Stimulated activated naive CD8-positive, alpha-beta T cell treated with anti-CD3 and anti-CD28 coated beads, Interleukin-15, amount 100 ng/mL, for 72 hours (primary cell): ENCODE measurements around the gene SH3BP1.

Source experiments
- ATAC-seq: fragments of 150-1000 bp; cut with Tn5 transposase; 2 replicates; pipeline ENCODE4 v1.10.0; 2021; ENCODE audit warnings: mild to moderate bottlenecking, moderate library complexity
- DNase-seq, 2 donors: peaks; one replicate each; pipeline ENCODE4 v3.0.0; 2021 to 2022
- H3K27ac Mint-ChIP-seq, 2 donors: one replicate each; pipeline ENCODE4 v1.8.0; 2022; ENCODE audit warnings: mild to moderate bottlenecking in 2 of 2, mixed read lengths in 2 of 2, moderate library complexity in 2 of 2
- H3K27me3 Mint-ChIP-seq: one replicate; pipeline ENCODE4 v1.8.0; 2022; ENCODE audit warnings: mixed read lengths
- H3K4me1 Mint-ChIP-seq: one replicate; pipeline ENCODE4 v1.8.0; 2022; ENCODE audit warnings: mild to moderate bottlenecking, mixed read lengths
- H3K4me3 Mint-ChIP-seq, 2 donors: one replicate each; pipeline ENCODE4 v1.8.0; 2022; ENCODE audit warnings: mild to moderate bottlenecking in 2 of 2, mixed read lengths in 2 of 2, moderate library complexity in 1 of 2
- H3K9me3 Mint-ChIP-seq, 2 donors: one replicate each; pipeline ENCODE4 v1.8.0; 2022; ENCODE audit warnings: mixed read lengths in 2 of 2

Gene SH3BP1

GRCh38 chr22:37624876-37625275, 14.6 kb upstream of the SH3BP1 start:
- H3K4me3 Mint-ChIP-seq, result peak overlapping the region in 1 of 2 donors; percentile 79
- peaks cover 71% of the 10 kb centered on the region for H3K4me1 Mint-ChIP-seq
- H3K9me3 Mint-ChIP-seq, result no peaks in the 10 kb centered on the region
- ATAC-seq, result no peak
- DNase-seq, result no peak
- H3K27me3 Mint-ChIP-seq, result no peaks in the 10 kb centered on the region
- H3K27ac Mint-ChIP-seq, result peak overlapping the region in 1 of 2 donors; percentile 5

GRCh38 chr22:37625737-37626136, 13.7 kb upstream of the SH3BP1 start:
- Mint-ChIP-seq H3K9me3 (no peaks in the 10 kb centered on the region), H3K4me3 (peak overlapping the region in 1 of 2 donors; percentile 79), H3K4me1 (peaks cover 74% of the 10 kb centered on the region), H3K27me3 (no peaks in the 10 kb centered on the region), H3K27ac (peak overlapping the region; percentile 5 to 25)
- no peak for ATAC-seq
- no peak for DNase-seq

GRCh38 chr22:37626144-37626543, 13.3 kb upstream of the SH3BP1 start:
- DNase-seq (no peak), ATAC-seq (no peak)
- Mint-ChIP-seq H3K4me1 (peaks cover 78% of the 10 kb centered on the region), H3K9me3 (no peaks in the 10 kb centered on the region), H3K27me3 (no peaks in the 10 kb centered on the region), H3K4me3 (peak overlapping the region; percentile 45 to 79), H3K27ac (peak overlapping the region; percentile 5 to 25)

- Mint-ChIP-seq H3K4me1 (peaks cover 82% of the 10 kb centered on the region), H3K9me3 (no peaks in the 10 kb centered on the region), H3K27me3 (no peaks in the 10 kb centered on the region), H3K27ac (peak overlapping the region; percentile 93 to 94), H3K4me3 (peak overlapping the region; percentile 45 to 79)
- no peak for DNase-seq
- no peak for ATAC-seq
Measured at GRCh38 chr22:37626556-37627075, 12.9 kb upstream of the SH3BP1 start.

GRCh38 chr22:37627121-37627520, 12.3 kb upstream of the SH3BP1 start:
- no peak for DNase-seq
- H3K27me3 Mint-ChIP-seq, result no peaks in the 10 kb centered on the region
- no peaks in the 10 kb centered on the region for H3K9me3 Mint-ChIP-seq
- H3K27ac Mint-ChIP-seq, result peak overlapping the region; percentile 93 to 94
- peaks cover 87% of the 10 kb centered on the region for H3K4me1 Mint-ChIP-seq
- ATAC-seq, result peak; percentile 4
- peak overlapping the region; percentile 45 to 79 for H3K4me3 Mint-ChIP-seq

GRCh38 chr22:37627545-37627944, 11.9 kb upstream of the SH3BP1 start:
- Mint-ChIP-seq H3K4me1 (peaks cover 91% of the 10 kb centered on the region), H3K9me3 (no peaks in the 10 kb centered on the region), H3K4me3 (peak overlapping the region; percentile 45 to 79), H3K27ac (peak overlapping the region; percentile 93 to 94), H3K27me3 (no peaks in the 10 kb centered on the region)
- DNase-seq (peak; percentile 46 to 55), ATAC-seq (peak; percentile 56)

- DNase-seq (no peak), ATAC-seq (no peak)
- no peaks in the 10 kb centered on the region for H3K9me3 Mint-ChIP-seq
- H3K4me3 Mint-ChIP-seq, result no peak overlapping the region
- H3K4me1 Mint-ChIP-seq, result peaks cover 92% of the 10 kb centered on the region
- peak overlapping the region in 1 of 2 donors; percentile 17 for H3K27ac Mint-ChIP-seq
- no peaks in the 10 kb centered on the region for H3K27me3 Mint-ChIP-seq
Measured at GRCh38 chr22:37628830-37629229, 10.6 kb upstream of the SH3BP1 start.

GRCh38 chr22:37629928-37630327, 9.5 kb upstream of the SH3BP1 start:
- no peak overlapping the region for H3K4me3 Mint-ChIP-seq
- no peak overlapping the region for H3K27ac Mint-ChIP-seq
- H3K4me1 Mint-ChIP-seq, result peaks cover 92% of the 10 kb centered on the region
- H3K27me3 Mint-ChIP-seq, result no peaks in the 10 kb centered on the region
- no peaks in the 10 kb centered on the region for H3K9me3 Mint-ChIP-seq
- no peak for ATAC-seq
- no peak for DNase-seq

GRCh38 chr22:37630839-37631435, 8.5 kb upstream of the SH3BP1 start:
- peak overlapping the region; percentile 65 to 95 for H3K27ac Mint-ChIP-seq
- ATAC-seq (no peak), DNase-seq (no peak)
- no peaks in the 10 kb centered on the region for H3K9me3 Mint-ChIP-seq
- H3K27me3 Mint-ChIP-seq, result no peaks in the 10 kb centered on the region
- peaks cover 92% of the 10 kb centered on the region for H3K4me1 Mint-ChIP-seq
- peak overlapping the region in 1 of 2 donors; percentile 73 for H3K4me3 Mint-ChIP-seq

- peak overlapping the region; percentile 73 to 86 for H3K4me3 Mint-ChIP-seq
- peak overlapping the region; percentile 65 to 95 for H3K27ac Mint-ChIP-seq
- ATAC-seq, result no peak
- no peaks in the 10 kb centered on the region for H3K9me3 Mint-ChIP-seq
- no peaks in the 10 kb centered on the region for H3K27me3 Mint-ChIP-seq
- peak in 1 of 2 donors; percentile 72 for DNase-seq
- H3K4me1 Mint-ChIP-seq, result peaks cover 92% of the 10 kb centered on the region
Measured at GRCh38 chr22:37631448-37632173, 7.9 kb upstream of the SH3BP1 start.

- peak; percentile 22 for ATAC-seq
- Mint-ChIP-seq H3K4me1 (peaks cover 92% of the 10 kb centered on the region), H3K27me3 (no peaks in the 10 kb centered on the region), H3K27ac (peak overlapping the region; percentile 86 to 94), H3K9me3 (no peaks in the 10 kb centered on the region), H3K4me3 (peak overlapping the region; percentile 73 to 86)
- peak in 1 of 2 donors; percentile 78 for DNase-seq
Measured at GRCh38 chr22:37632174-37633088, 7.0 kb upstream of the SH3BP1 start.

- DNase-seq (peak; percentile 83 to 93), ATAC-seq (peak; percentile 75)
- peak overlapping the region; percentile 86 to 94 for H3K27ac Mint-ChIP-seq
- H3K27me3 Mint-ChIP-seq, result no peaks in the 10 kb centered on the region
- peaks cover 92% of the 10 kb centered on the region for H3K4me1 Mint-ChIP-seq
- peak overlapping the region; percentile 73 to 86 for H3K4me3 Mint-ChIP-seq
- H3K9me3 Mint-ChIP-seq, result no peaks in the 10 kb centered on the region
Measured at GRCh38 chr22:37633089-37633624, 6.3 kb upstream of the SH3BP1 start.

GRCh38 chr22:37633625-37634416, 5.6 kb upstream of the SH3BP1 start:
- Mint-ChIP-seq H3K9me3 (no peaks in the 10 kb centered on the region), H3K4me1 (peaks cover 92% of the 10 kb centered on the region), H3K27ac (peak overlapping the region; percentile 91 to 94), H3K27me3 (no peaks in the 10 kb centered on the region), H3K4me3 (peak overlapping the region; percentile 73 to 86)
- DNase-seq (peak; percentile 76 to 94), ATAC-seq (peak; percentile 80)

GRCh38 chr22:37634417-37634924, 5.0 kb upstream of the SH3BP1 start:
- no peak for ATAC-seq
- Mint-ChIP-seq H3K4me1 (peaks cover 88% of the 10 kb centered on the region), H3K9me3 (no peaks in the 10 kb centered on the region), H3K4me3 (peak overlapping the region; percentile 73 to 86), H3K27ac (peak overlapping the region; percentile 64 to 91), H3K27me3 (no peaks in the 10 kb centered on the region)
- DNase-seq, result peak in 1 of 2 donors; percentile 40
